K562 treated with DMSO at 1 percent for 48 hours (cell line): Measurements from ENCODE around the gene PRSS58. TPM values are rescaled to one million over a fixed set of nuclear protein-coding genes. Genes with fewer than 3 reads are reported as not detected.

Experiments used
- total RNA-seq: library from RNA; unstranded; fragments of 300-600 nt; gene quantifications from 2 replicates; pipeline ENCODE4 v1.2.3, GENCODE V29; 2022; ENCODE audit warnings: low replicate concordance; ENCODE audit errors: extremely low read depth

The PRSS58 gene
- not detected in 2 replicates for total RNA-seq

GRCh38 chr7:142257958-142258357, at the start of gene PRSS58:
TSS of gene PRSS58 (minus strand) at chr7:142258058. CDS start at chr7:142257707, 351 bp downstream.

Other genes starting within 250 kb of the PRSS58 start
- not detected in 2 replicates for gene MGAM2, start 146.3 kb downstream of the PRSS58 start, total RNA-seq